Thymus (tissue), 11 donors: ENCODE measurements around the gene WBP1. TPM values are rescaled to one million over a fixed set of nuclear protein-coding genes. Genes with fewer than 3 reads are reported as not detected.
"Not testable (repeated sequence)": the region's sequence is repeated elsewhere in the genome, so short reads cannot be mapped to it uniquely, and the experiment has no call there.

Experiments used
- DNase-seq, 9 donors: peaks; one replicate each; pipeline ENCODE4 v3.0.0-alpha.2; 2013; ENCODE audit warnings: low spot score in 9 of 9, low read depth in 6 of 9, missing footprints in 1 of 9
- H3K27ac ChIP-seq, 2 donors: one replicate each; pipeline ENCODE4 v1.5.1; 2013; ENCODE audit warnings: control low read depth in 1 of 2, low read depth in 1 of 2, low read length in 1 of 2, mild to moderate bottlenecking in 1 of 2, moderate library complexity in 1 of 2
- H3K27me3 ChIP-seq, 2 donors: one replicate each; pipeline ENCODE4 v1.5.1; 2013; ENCODE audit warnings: low read length in 1 of 2; ENCODE audit not compliant: control insufficient read depth in 2 of 2, insufficient read depth in 1 of 2
- H3K36me3 ChIP-seq, 2 donors: one replicate each; pipeline ENCODE4 v1.5.1; 2013; ENCODE audit warnings: low read length in 1 of 2, mild to moderate bottlenecking in 1 of 2, moderate library complexity in 1 of 2; ENCODE audit not compliant: control insufficient read depth in 2 of 2, insufficient read depth in 2 of 2
- H3K4me1 ChIP-seq, 2 donors: one replicate each; pipeline ENCODE4 v1.5.1; 2013; ENCODE audit warnings: low read length in 2 of 2; ENCODE audit not compliant: control insufficient read depth in 2 of 2, insufficient read depth in 2 of 2
- H3K4me3 ChIP-seq, 2 donors: one replicate each; pipeline ENCODE4 v1.5.1; 2013; ENCODE audit warnings: low read length in 2 of 2, control low read depth in 1 of 2, mild to moderate bottlenecking in 1 of 2
- H3K9me3 ChIP-seq, 2 donors: one replicate each; pipeline ENCODE4 v1.5.1; 2013; ENCODE audit warnings: low read length in 1 of 2, mild to moderate bottlenecking in 1 of 2; ENCODE audit not compliant: control insufficient read depth in 2 of 2, insufficient read depth in 1 of 2
- WGBS: extraction: QIAGEN DNeasy Blood & Tissue Kit; methylation state at CpG from one replicate; pipeline ENCODE4 v1.1.7; 2013; 5-methylcytosine and 5-hydroxymethylcytosine counted together
- polyA plus RNA-seq: library from polyadenylated mRNA; stranded (reverse); fragments of 200-250 nt; gene quantifications from one replicate; pipeline ENCODE4 v1.2.3, GENCODE V29; 2013
- total RNA-seq: library from RNA; stranded (reverse); fragments of 120-200 nt; gene quantifications from one replicate; pipeline ENCODE4 v1.2.4, GENCODE V29; 2013
- donor health status: healthy.

The WBP1 gene
- total and polyA plus RNA-seq, 2 donors = 56.4 to 114 TPM

- Histone ChIP-seq H3K4me1 (peaks cover 4 to 26% of the 10 kb centered on the region in 2 donors), H3K27ac (peak overlapping the region in 1 of 2 donors; percentile 71), H3K27me3 (peaks cover 23 to 65% of the 10 kb centered on the region in 2 donors)
- H3K9me3 ChIP-seq, H3K4me3 ChIP-seq, DNase-seq, H3K36me3 ChIP-seq: not testable (repeated sequence)
- WGBS = 96% methylated on average over 16 of the region's 16 CpGs
Observed at GRCh38 chr2:74442483-74443297, 15.5 kb upstream of the WBP1 start.

GRCh38 chr2:74444498-74445318 lies 13.5 kb upstream of the WBP1 start:
- peaks cover 4 to 20% of the 10 kb centered on the region in 2 donors for H3K4me1 ChIP-seq
- WGBS = 37% methylated on average over 5 of the region's 5 CpGs

GRCh38 chr2:74447230-74447999 lies 10.8 kb upstream of the WBP1 start:
- Histone ChIP-seq H3K9me3 (no peaks in the 10 kb centered on the region), H3K27ac (no peak overlapping the region), H3K4me3 (no peak overlapping the region), H3K36me3 (no peaks in the 10 kb centered on the region), H3K4me1 (peaks cover under 1 to 6% of the 10 kb centered on the region in 2 donors), H3K27me3 (peaks cover 7 to 32% of the 10 kb centered on the region in 2 donors)
- DNase-seq = no peak
- WGBS = 97% methylated on average over 5 of the region's 5 CpGs

More at GRCh38 chr2:74444498-74445318, 13.5 kb upstream of the WBP1 start:
- peaks cover 0 to 8% of the 10 kb centered on the region in 2 donors for H3K9me3 ChIP-seq
- H3K27ac ChIP-seq = peak overlapping the region in 1 of 2 donors; percentile 27
- H3K36me3 ChIP-seq = no peaks in the 10 kb centered on the region
- peaks cover 23 to 59% of the 10 kb centered on the region in 2 donors for H3K27me3 ChIP-seq
- H3K4me3 ChIP-seq = no peak overlapping the region
- no peak for DNase-seq

GRCh38 chr2:74448771-74449170 lies 9.5 kb upstream of the WBP1 start:
- 97% methylated on average over 2 of the region's 2 CpGs for WGBS
- no peaks in the 10 kb centered on the region for H3K36me3 ChIP-seq
- H3K4me3 ChIP-seq = no peak overlapping the region
- H3K27me3 ChIP-seq = peaks cover 4 to 19% of the 10 kb centered on the region in 2 donors
- no peak overlapping the region for H3K27ac ChIP-seq
- no peaks in the 10 kb centered on the region for H3K9me3 ChIP-seq
- DNase-seq = no peak
- H3K4me1 ChIP-seq = peaks cover 6 to 15% of the 10 kb centered on the region in 2 donors

- Histone ChIP-seq H3K36me3 (no peaks in the 10 kb centered on the region), H3K9me3 (no peaks in the 10 kb centered on the region), H3K27ac (no peak overlapping the region), H3K4me1 (peaks cover 10 to 28% of the 10 kb centered on the region in 2 donors), H3K27me3 (peaks cover 0 to 4% of the 10 kb centered on the region in 2 donors), H3K4me3 (no peak overlapping the region)
- 98% methylated on average over 3 of the region's 3 CpGs for WGBS
- DNase-seq = no peak
Observed at GRCh38 chr2:74450570-74451190, 7.6 kb upstream of the WBP1 start.

- Histone ChIP-seq H3K9me3 (no peaks in the 10 kb centered on the region), H3K36me3 (peaks cover 0 to 4% of the 10 kb centered on the region in 2 donors), H3K27ac (peak within 1 kb of the TSS; percentile 62 to 75), H3K4me1 (peaks cover 31 to 54% of the 10 kb centered on the region in 2 donors), H3K4me3 (peak within 1 kb of the TSS; percentile 63 to 72), H3K27me3 (no peaks in the 10 kb centered on the region)
- WGBS = 1% methylated on average over 40 of the region's 40 CpGs
- DNase-seq = peak; percentile 95 to 100 (median 99)
Observed at GRCh38 chr2:74454654-74455511, 3.4 kb upstream of the WBP1 start, which contains the start of gene INO80B. INO80B (plus strand) TSS chr2:74455087; CDS start chr2:74455117, 30 bp downstream.

GRCh38 chr2:74457129-74457548 lies 1.1 kb upstream of the WBP1 start:
- Histone ChIP-seq H3K36me3 (peaks cover 14 to 17% of the 10 kb centered on the region in 2 donors), H3K4me1 (peaks cover 31 to 51% of the 10 kb centered on the region in 2 donors), H3K27me3 (no peaks in the 10 kb centered on the region), H3K4me3 (peak overlapping the region; percentile 82 to 92), H3K9me3 (no peaks in the 10 kb centered on the region), H3K27ac (peak overlapping the region; percentile 100)
- WGBS = under 1% methylated on average over 27 of the region's 27 CpGs
- DNase-seq = no peak
